Right renal pelvis (tissue), 4 donors: ENCODE results near the gene ABI1. TPM values are rescaled to one million over a fixed set of nuclear protein-coding genes. Genes with fewer than 3 reads are reported as not detected.
"Not testable (repeated sequence)": the region's sequence is repeated elsewhere in the genome, so short reads cannot be mapped to it uniquely, and the experiment has no call there.

ENCODE experiments used
- DNase-seq, 4 donors: peaks; one replicate each; pipeline ENCODE4 v3.0.0-alpha.2; 2013; ENCODE audit warnings: low read depth in 4 of 4, low spot score in 3 of 4, missing footprints in 1 of 4
- polyA plus RNA-seq, 4 donors: library from polyadenylated mRNA; unstranded; fragments of 120-200 nt; gene quantifications; one replicate each; pipeline ENCODE4 v1.2.1, GENCODE V29; 2013; ENCODE audit not compliant: insufficient read length in 4 of 4

Gene ABI1
- polyA plus RNA-seq, 4 donors: 64.3 to 74.3 (median 72.3) TPM

GRCh38 chr10:26806557-26806956, 54.2 kb downstream of the ABI1 start:
- DNase-seq: no peak

- DNase-seq: no peak
These were observed 55.1 kb downstream of the ABI1 start for GRCh38 chr10:26805567-26806245.

- no peak for DNase-seq
These were observed 56.1 kb downstream of the ABI1 start for GRCh38 chr10:26804418-26805393.

GRCh38 chr10:26803849-26804248, 56.9 kb downstream of the ABI1 start:
- DNase-seq: no peak

- DNase-seq: no peak
These were observed 58.2 kb downstream of the ABI1 start for GRCh38 chr10:26802527-26802926.

- no peak for DNase-seq
These were observed 58.9 kb downstream of the ABI1 start for GRCh38 chr10:26801831-26802230.

GRCh38 chr10:26801274-26801673, 59.5 kb downstream of the ABI1 start:
- no peak for DNase-seq

GRCh38 chr10:26800468-26800867, 60.3 kb downstream of the ABI1 start:
- DNase-seq: no peak

- no peak for DNase-seq
These were observed 61.4 kb downstream of the ABI1 start for GRCh38 chr10:26799342-26799741.

- DNase-seq: no peak
These were observed 62.5 kb downstream of the ABI1 start for GRCh38 chr10:26798298-26798697.

- DNase-seq: no peak
These were observed 63.4 kb downstream of the ABI1 start for GRCh38 chr10:26797340-26797739.

- DNase-seq: no peak
These were observed 67.8 kb downstream of the ABI1 start for GRCh38 chr10:26792758-26793495.

- DNase-seq: no peak
These were observed 70.3 kb downstream of the ABI1 start for GRCh38 chr10:26790221-26790995.

GRCh38 chr10:26789779-26790178, 71.0 kb downstream of the ABI1 start:
- DNase-seq: not testable (repeated sequence)

GRCh38 chr10:26787362-26787761, 73.4 kb downstream of the ABI1 start:
- DNase-seq: no peak

GRCh38 chr10:26781797-26782196, 79.0 kb downstream of the ABI1 start:
- DNase-seq: no peak

GRCh38 chr10:26780793-26781601, 79.8 kb downstream of the ABI1 start:
- no peak for DNase-seq

GRCh38 chr10:26780106-26780792, 80.5 kb downstream of the ABI1 start:
- no peak for DNase-seq
